ENCODE data around the gene UNC13B. TPM values are rescaled to one million over a fixed set of nuclear protein-coding genes. Genes with fewer than 3 reads are reported as not detected.

The UNC13B gene
- total RNA-seq, 1 experiment from 2014 or later, result 17.6 TPM

GRCh38 chr9:35271637-35272036 lies 109.8 kb downstream of the UNC13B start:
- intact Hi-C loops (cut with micrococcal nuclease), result no loop called here
- ATAC-seq (no peak), DNase-seq (ENCODE audit: low read depth, low spot score) (no peak)
- TF ChIP-seq CBX3 (IDR thresholded peaks at IDR 0.05; ENCODE audit: low read depth) (no peak), POLR2A (IDR thresholded peaks at IDR 0.05; ENCODE audit: borderline replicate concordance, extremely low read depth, insufficient read depth, insufficient read length) (no peak), RAD21 (IDR thresholded peaks at IDR 0.05; ENCODE audit: low read depth) (no peak), ZFX (IDR thresholded peaks at IDR 0.05) (no peak), TCF7L2 (IDR thresholded peaks at IDR 0.05; ENCODE audit: borderline replicate concordance, extremely low read depth, insufficient read depth, insufficient read length) (no peak), REST (IDR thresholded peaks at IDR 0.05; ENCODE audit: low read depth) (no peak), POLR2AphosphoS5 (IDR thresholded peaks at IDR 0.05; ENCODE audit: low read depth, low read length) (no peak), YY1 (IDR thresholded peaks at IDR 0.05; ENCODE audit: extremely low read depth, insufficient replicate concordance, low read depth, low read length) (no peak), SP1 (IDR thresholded peaks at IDR 0.05; ENCODE audit: low read depth) (no peak), MAX (IDR thresholded peaks at IDR 0.05) (no peak), EGR1 (IDR thresholded peaks at IDR 0.05; ENCODE audit: low read depth) (no peak), SIN3A (IDR thresholded peaks at IDR 0.05; ENCODE audit: low read depth) (no peak), SRF (IDR thresholded peaks at IDR 0.05; ENCODE audit: low read depth) (no peak), CEBPB (IDR thresholded peaks at IDR 0.05; ENCODE audit: low read depth) (no peak), EZH2phosphoT487 (IDR thresholded peaks at IDR 0.05; ENCODE audit: borderline replicate concordance) (no peak), EZH2 (IDR thresholded peaks at IDR 0.05) (no peak), FOSL1 (IDR thresholded peaks at IDR 0.05; ENCODE audit: low read depth) (no peak), ZNF274 (IDR thresholded peaks at IDR 0.05; ENCODE audit: low read depth, low read length) (no peak), JUND (IDR thresholded peaks at IDR 0.05) (no peak), ATF3 (IDR thresholded peaks at IDR 0.05) (no peak)
- POLR2A ChIA-PET, result no interaction called here
- Histone ChIP-seq H3K9ac (ENCODE audit: low read length) (no peak overlapping the region), H3K27me3 (ENCODE audit: insufficient read depth, low read length) (no peaks in the 10 kb centered on the region), H2AFZ (ENCODE audit: low read depth, low read length, poor library complexity, severe bottlenecking) (no peak overlapping the region), H3K4me3 (replicated peaks in 1 of 2; ENCODE audit: low read depth in 1 of 2, low read length in 2 of 2) (no peak overlapping the region), H3K27ac (ENCODE audit: low read depth, low read length) (no peak overlapping the region), H3K36me3 (ENCODE audit: control insufficient read depth in 1 of 2, insufficient read depth in 2 of 2, low read length in 2 of 2) (no peaks in the 10 kb centered on the region), H3K79me2 (ENCODE audit: insufficient read depth, low read length) (no peaks in the 10 kb centered on the region), H3K4me2 (ENCODE audit: low read length) (no peak overlapping the region), H3K9me3 (ENCODE audit: control insufficient read depth in 1 of 2, insufficient read depth in 1 of 2, low read depth in 1 of 2, low read length in 2 of 2) (no peaks in the 10 kb centered on the region), H4K20me1 (ENCODE audit: insufficient read depth) (no peaks in the 10 kb centered on the region), H3K4me1 (ENCODE audit: control insufficient read depth in 1 of 2, insufficient read depth in 2 of 2, low read length in 2 of 2) (no peaks in the 10 kb centered on the region), H3K9me2 (ENCODE audit: insufficient read depth) (no peaks in the 10 kb centered on the region)
- CTCF ChIA-PET, result no interaction called here
- RAD21 ChIA-PET (ENCODE audit: low non-redundant PET in 1 of 2, low total read pairs in 2 of 2, uncharacterized antibody in 2 of 2, unreplicated experiment in 2 of 2), result no interaction called here
- BruUV-seq (replicated peaks), result no TSS peak
